ENCODE results near the gene NTMT1.

DNA sequence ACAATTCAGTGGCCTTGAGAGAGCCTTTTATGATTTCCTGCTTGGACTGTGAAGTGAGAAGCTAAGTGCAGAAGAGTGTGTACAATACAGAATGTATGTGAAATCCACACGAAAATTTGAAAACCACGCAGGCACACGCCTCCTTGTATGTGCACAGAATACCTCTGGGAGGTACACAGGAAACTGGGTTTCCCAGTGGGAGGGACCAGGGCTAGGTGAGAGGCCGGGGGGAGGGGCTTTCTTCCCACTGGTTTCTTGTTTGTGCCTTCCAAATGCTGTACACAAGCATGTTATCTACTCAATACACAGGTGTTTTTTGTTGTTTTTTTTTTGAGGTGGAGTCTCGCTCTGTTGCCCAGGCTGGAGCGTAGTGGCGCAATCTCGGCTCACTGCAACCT, 21.2 kb upstream of the NTMT1 start:
- TF ChIP-seq CTCF (IDR thresholded peaks at IDR 0.05) = no peak
- no peak for TF ChIP-seq POLR2A (IDR thresholded peaks at IDR 0.05)
- no peak for TF ChIP-seq EP300 (IDR thresholded peaks at IDR 0.05)
